ENCODE measurements around the gene ELK1.
"Not testable (repeated sequence)": the region's sequence is repeated elsewhere in the genome, so short reads cannot be mapped to it uniquely, and the experiment has no call there.

Gene ELK1

GRCh38 chrX:47650164-47651042 is at the start of gene ELK1:
ELK1 (minus strand) TSS chrX:47650563; CDS start chrX:47641441, 9,122 bp downstream.
- peaks cover 9% of the 10 kb centered on the region for H3K9me3 ChIP-seq (ENCODE audit: control insufficient read depth, low read depth, low read length)
- peaks cover 5% of the 10 kb centered on the region for H3K4me1 ChIP-seq (ENCODE audit: control insufficient read depth, low read depth, low read length)
- H3K27ac ChIP-seq (ENCODE audit: low read length): no peak within 1 kb of the TSS
- peak within 1 kb of the TSS; percentile 52 for H3K9ac ChIP-seq (ENCODE audit: low read length)
- H3K36me3 ChIP-seq (ENCODE audit: control insufficient read depth, low read depth, low read length): no peaks in the 10 kb centered on the region
- H3K4me3 ChIP-seq (ENCODE audit: low read length): peak within 1 kb of the TSS; percentile 69
- H3K27me3 ChIP-seq (ENCODE audit: control insufficient read depth, insufficient read depth, low read length): no peaks in the 10 kb centered on the region

DNA sequence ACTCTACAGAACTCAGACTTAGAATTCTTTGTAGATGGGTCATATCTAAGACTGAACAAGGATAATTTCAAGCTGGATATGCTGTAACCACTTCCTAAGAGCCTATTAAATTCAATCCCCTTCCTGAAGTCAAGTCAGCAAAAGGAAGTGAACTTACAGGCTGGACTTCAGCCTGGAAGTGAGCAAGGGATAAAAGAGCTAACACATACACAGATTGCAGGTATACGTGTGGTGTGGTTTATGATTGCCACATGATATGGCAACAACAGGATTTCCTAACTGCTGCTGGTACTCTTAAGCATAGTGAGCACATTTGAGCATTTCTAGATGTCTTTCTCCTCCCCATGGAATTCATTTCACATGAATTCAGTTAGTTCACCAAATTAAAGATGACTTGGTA is 46.8 kb upstream of the ELK1 start:
- Histone ChIP-seq H3K4me1 (ENCODE audit: control insufficient read depth, low read depth, low read length) (no peaks in the 10 kb centered on the region), H3K4me3 (ENCODE audit: low read length) (no peak overlapping the region), H3K27ac (ENCODE audit: low read length) (no peak overlapping the region), H3K9ac (ENCODE audit: low read length) (no peak overlapping the region), H3K36me3 (ENCODE audit: control insufficient read depth, low read depth, low read length) (no peaks in the 10 kb centered on the region), H3K27me3 (ENCODE audit: control insufficient read depth, insufficient read depth, low read length) (no peaks in the 10 kb centered on the region), H3K9me3 (ENCODE audit: control insufficient read depth, low read depth, low read length) (peaks cover 17% of the 10 kb centered on the region)

DNA sequence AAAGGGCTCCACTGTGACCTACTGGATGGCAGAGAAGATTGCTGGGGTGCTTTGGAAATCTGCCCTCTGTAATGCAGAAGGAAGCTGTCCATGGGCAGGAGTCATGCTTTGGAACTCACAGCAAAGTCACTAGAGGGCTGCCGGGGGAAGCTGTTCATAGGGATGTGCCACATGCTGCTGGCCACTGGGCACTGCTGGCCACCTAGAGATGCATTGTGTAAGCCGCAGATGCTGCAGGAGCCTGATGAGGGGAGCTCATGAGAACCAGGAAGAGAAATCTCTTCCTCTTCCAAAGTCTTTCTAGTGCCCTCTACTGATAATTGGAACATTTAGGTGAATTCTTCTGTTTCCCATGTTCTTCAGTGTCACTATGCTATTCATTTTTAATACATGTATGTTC is 39.8 kb upstream of the ELK1 start:
- no peak overlapping the region for H3K9ac ChIP-seq (ENCODE audit: low read length)
- no peak overlapping the region for H3K27ac ChIP-seq (ENCODE audit: low read length)
- H3K36me3 ChIP-seq (ENCODE audit: control insufficient read depth, low read depth, low read length): no peaks in the 10 kb centered on the region
- H3K27me3 ChIP-seq (ENCODE audit: control insufficient read depth, insufficient read depth, low read length): no peaks in the 10 kb centered on the region
- peaks cover 11% of the 10 kb centered on the region for H3K9me3 ChIP-seq (ENCODE audit: control insufficient read depth, low read depth, low read length)
- H3K4me3 ChIP-seq (ENCODE audit: low read length): no peak overlapping the region
- no peaks in the 10 kb centered on the region for H3K4me1 ChIP-seq (ENCODE audit: control insufficient read depth, low read depth, low read length)

DNA sequence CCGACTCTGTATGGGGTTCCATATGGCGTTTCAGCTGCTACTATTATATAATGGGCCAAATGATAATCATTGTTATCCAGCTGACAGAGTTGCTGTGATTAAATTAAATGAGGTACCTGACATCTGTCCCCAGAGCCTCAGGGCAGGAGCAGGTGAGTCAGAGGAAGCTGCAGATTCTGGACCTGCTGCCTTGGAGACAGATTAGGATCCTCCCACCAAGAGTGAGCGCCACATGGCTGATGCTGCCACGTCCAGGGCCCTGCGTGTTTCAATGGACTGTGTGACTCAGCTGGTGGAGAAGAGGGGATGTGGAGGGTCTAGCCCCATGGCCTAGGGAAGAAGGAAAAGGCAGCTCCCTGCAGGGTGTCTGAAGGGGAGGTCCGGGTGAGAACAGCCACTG is 36.9 kb upstream of the ELK1 start:
- H3K4me1 ChIP-seq (ENCODE audit: control insufficient read depth, low read depth, low read length): no peaks in the 10 kb centered on the region
- H3K4me3 ChIP-seq (ENCODE audit: low read length): no peak overlapping the region
- no peak overlapping the region for H3K9ac ChIP-seq (ENCODE audit: low read length)
- no peaks in the 10 kb centered on the region for H3K36me3 ChIP-seq (ENCODE audit: control insufficient read depth, low read depth, low read length)
- H3K27me3 ChIP-seq (ENCODE audit: control insufficient read depth, insufficient read depth, low read length): no peaks in the 10 kb centered on the region
- no peak overlapping the region for H3K27ac ChIP-seq (ENCODE audit: low read length)
- peaks cover 16% of the 10 kb centered on the region for H3K9me3 ChIP-seq (ENCODE audit: control insufficient read depth, low read depth, low read length)

DNA sequence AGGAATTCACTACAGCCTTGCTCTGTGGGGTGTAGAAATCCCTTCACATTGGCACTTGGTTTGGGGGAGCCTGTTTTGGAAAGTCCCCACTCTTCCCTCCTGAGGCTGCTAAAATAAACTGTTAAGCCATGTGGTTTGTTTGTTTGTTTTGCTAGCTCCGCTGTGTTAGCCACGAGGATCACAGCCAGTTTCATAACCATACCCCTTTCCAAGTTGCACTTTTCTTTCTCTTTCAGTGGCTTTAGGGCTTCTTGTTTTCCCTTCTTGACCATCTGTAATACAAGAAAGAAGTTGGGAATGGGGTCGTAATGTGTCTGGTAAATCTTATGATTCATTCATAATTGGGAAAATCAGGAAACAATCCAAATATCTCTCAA is 33.5 kb upstream of the ELK1 start:
- Histone ChIP-seq H3K36me3 (ENCODE audit: control insufficient read depth, low read depth, low read length) (no peaks in the 10 kb centered on the region), H3K27me3 (ENCODE audit: control insufficient read depth, insufficient read depth, low read length) (no peaks in the 10 kb centered on the region), H3K9me3 (ENCODE audit: control insufficient read depth, low read depth, low read length) (peaks cover 16% of the 10 kb centered on the region), H3K27ac (ENCODE audit: low read length) (no peak overlapping the region), H3K4me1 (ENCODE audit: control insufficient read depth, low read depth, low read length) (no peaks in the 10 kb centered on the region), H3K4me3 (ENCODE audit: low read length) (no peak overlapping the region), H3K9ac (ENCODE audit: low read length) (no peak overlapping the region)

GRCh38 chrX:47683184-47683828 is 32.9 kb upstream of the ELK1 start:
- peaks cover 20% of the 10 kb centered on the region for H3K9me3 ChIP-seq (ENCODE audit: control insufficient read depth, low read depth, low read length)
- no peaks in the 10 kb centered on the region for H3K27me3 ChIP-seq (ENCODE audit: control insufficient read depth, insufficient read depth, low read length)
- H3K4me3 ChIP-seq (ENCODE audit: low read length): no peak overlapping the region
- no peaks in the 10 kb centered on the region for H3K36me3 ChIP-seq (ENCODE audit: control insufficient read depth, low read depth, low read length)
- H3K4me1 ChIP-seq (ENCODE audit: control insufficient read depth, low read depth, low read length): no peaks in the 10 kb centered on the region
- no peak overlapping the region for H3K27ac ChIP-seq (ENCODE audit: low read length)
- no peak overlapping the region for H3K9ac ChIP-seq (ENCODE audit: low read length)

DNA sequence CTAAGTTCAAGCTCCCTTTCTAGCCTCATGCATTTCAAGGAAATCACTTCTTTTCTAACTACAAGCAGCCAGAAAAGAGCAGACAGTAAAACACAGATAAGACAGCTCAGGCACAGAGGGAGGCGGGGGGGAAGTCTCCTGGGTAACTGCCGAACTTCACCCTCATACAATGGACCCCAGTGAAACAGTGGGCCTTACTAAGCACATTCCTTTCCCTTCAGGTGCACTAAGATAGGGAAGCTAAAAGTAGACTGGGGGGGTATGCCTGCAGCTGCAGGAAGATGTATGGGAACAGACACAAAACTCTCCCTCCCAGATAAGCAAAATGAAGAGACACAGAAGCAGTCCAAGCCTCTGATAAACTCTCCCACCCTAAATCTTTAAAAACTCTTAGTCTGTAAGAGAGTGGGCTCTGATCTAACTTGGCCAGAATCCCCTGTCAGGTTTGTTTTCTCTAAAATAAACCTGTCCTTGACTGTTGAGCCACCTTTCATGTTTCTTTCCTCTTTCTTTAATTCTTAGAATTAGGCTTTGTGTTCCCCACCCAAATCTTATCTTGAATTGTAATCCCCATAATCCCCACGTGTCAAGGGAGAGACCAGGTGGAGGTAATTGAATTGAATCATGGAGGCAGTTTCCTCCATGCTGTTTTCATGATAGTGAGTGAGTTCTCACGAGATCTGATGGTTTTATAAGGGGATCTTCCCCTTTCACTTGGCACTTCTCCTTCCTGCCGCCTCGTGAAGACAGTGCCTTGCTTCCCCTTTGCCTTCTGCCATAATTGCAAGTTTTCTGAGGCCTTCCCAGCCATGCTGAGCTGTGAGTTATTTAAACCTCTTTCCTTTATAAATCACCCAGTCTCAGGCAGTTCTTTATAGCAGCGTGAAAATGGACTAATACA is 25.8 kb upstream of the ELK1 start:
- peaks cover 15% of the 10 kb centered on the region for H3K9me3 ChIP-seq (ENCODE audit: control insufficient read depth, low read depth, low read length)
- H3K27me3 ChIP-seq (ENCODE audit: control insufficient read depth, insufficient read depth, low read length); H3K9ac ChIP-seq (ENCODE audit: low read length); H3K36me3 ChIP-seq (ENCODE audit: control insufficient read depth, low read depth, low read length); H3K27ac ChIP-seq (ENCODE audit: low read length); H3K4me1 ChIP-seq (ENCODE audit: control insufficient read depth, low read depth, low read length); H3K4me3 ChIP-seq (ENCODE audit: low read length): not testable (repeated sequence)

- no peaks in the 10 kb centered on the region for H3K27me3 ChIP-seq (ENCODE audit: control insufficient read depth, insufficient read depth, low read length)
- H3K4me3 ChIP-seq (ENCODE audit: low read length): no peak overlapping the region
- no peaks in the 10 kb centered on the region for H3K36me3 ChIP-seq (ENCODE audit: control insufficient read depth, low read depth, low read length)
- peaks cover 19% of the 10 kb centered on the region for H3K9me3 ChIP-seq (ENCODE audit: control insufficient read depth, low read depth, low read length)
- H3K27ac ChIP-seq (ENCODE audit: low read length): no peak overlapping the region
- H3K9ac ChIP-seq (ENCODE audit: low read length): no peak overlapping the region
- no peaks in the 10 kb centered on the region for H3K4me1 ChIP-seq (ENCODE audit: control insufficient read depth, low read depth, low read length)
Observed at GRCh38 chrX:47674776-47675175, 24.4 kb upstream of the ELK1 start.

GRCh38 chrX:47665797-47666196 is 15.4 kb upstream of the ELK1 start:
- H3K4me3 ChIP-seq (ENCODE audit: low read length); H3K4me1 ChIP-seq (ENCODE audit: control insufficient read depth, low read depth, low read length); H3K36me3 ChIP-seq (ENCODE audit: control insufficient read depth, low read depth, low read length); H3K27ac ChIP-seq (ENCODE audit: low read length); H3K27me3 ChIP-seq (ENCODE audit: control insufficient read depth, insufficient read depth, low read length); H3K9ac ChIP-seq (ENCODE audit: low read length): not testable (repeated sequence)
- peaks cover 18% of the 10 kb centered on the region for H3K9me3 ChIP-seq (ENCODE audit: control insufficient read depth, low read depth, low read length)

- no peak overlapping the region for H3K27ac ChIP-seq (ENCODE audit: low read length)
- H3K4me1 ChIP-seq (ENCODE audit: control insufficient read depth, low read depth, low read length): no peaks in the 10 kb centered on the region
- no peaks in the 10 kb centered on the region for H3K36me3 ChIP-seq (ENCODE audit: control insufficient read depth, low read depth, low read length)
- no peak overlapping the region for H3K4me3 ChIP-seq (ENCODE audit: low read length)
- H3K27me3 ChIP-seq (ENCODE audit: control insufficient read depth, insufficient read depth, low read length): peaks cover 7% of the 10 kb centered on the region
- H3K9me3 ChIP-seq (ENCODE audit: control insufficient read depth, low read depth, low read length): peaks cover 14% of the 10 kb centered on the region
- H3K9ac ChIP-seq (ENCODE audit: low read length): no peak overlapping the region
Observed at GRCh38 chrX:47664737-47665136, 14.4 kb upstream of the ELK1 start.

GRCh38 chrX:47662144-47662657 is 11.8 kb upstream of the ELK1 start:
- Histone ChIP-seq H3K27ac (ENCODE audit: low read length) (no peak overlapping the region), H3K9me3 (ENCODE audit: control insufficient read depth, low read depth, low read length) (peaks cover 10% of the 10 kb centered on the region), H3K27me3 (ENCODE audit: control insufficient read depth, insufficient read depth, low read length) (peaks cover 10% of the 10 kb centered on the region), H3K4me1 (ENCODE audit: control insufficient read depth, low read depth, low read length) (no peaks in the 10 kb centered on the region), H3K4me3 (ENCODE audit: low read length) (no peak overlapping the region), H3K36me3 (ENCODE audit: control insufficient read depth, low read depth, low read length) (no peaks in the 10 kb centered on the region), H3K9ac (ENCODE audit: low read length) (no peak overlapping the region)
